ENCODE measurements around the gene MED13.

The MED13 gene

DNA sequence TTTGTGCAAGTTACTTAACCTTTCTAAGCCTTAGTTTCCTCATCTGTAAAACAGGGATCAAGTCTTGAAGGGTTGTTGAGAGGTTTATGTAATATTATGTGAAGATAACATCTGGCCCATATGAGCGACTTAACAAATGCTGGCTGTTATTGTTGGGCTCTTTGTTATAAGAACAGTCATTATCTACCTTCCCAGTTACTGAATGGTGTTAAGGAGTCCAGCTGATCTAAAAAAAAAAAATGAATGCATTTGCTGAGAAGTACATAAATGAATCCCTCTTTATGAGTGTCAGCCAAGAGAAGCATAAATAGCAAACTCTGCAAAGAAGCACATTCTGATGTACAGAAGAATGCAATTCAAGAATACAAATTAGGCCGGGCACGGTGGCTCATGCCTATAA, 24.3 kb upstream of the MED13 start:
- no peak overlapping the region for H3K27ac ChIP-seq (ENCODE audit: insufficient read depth in 1 of 2, low read depth in 1 of 2, low read length in 2 of 2, poor library complexity in 1 of 2, severe bottlenecking in 2 of 2)
- H3K27me3 ChIP-seq (replicated peaks in 2 of 5; ENCODE audit: control insufficient read depth in 4 of 5, insufficient read depth in 5 of 5, low read length in 4 of 5): no peaks in the 10 kb centered on the region
- no peaks in the 10 kb centered on the region for H3K9me3 ChIP-seq (ENCODE audit: control extremely low read depth in 1 of 5, control insufficient read depth in 4 of 5, insufficient read depth in 2 of 5, low read depth in 1 of 5, low read length in 4 of 5)
- POLR2A ChIA-PET: no interaction called here
- H3K36me3 ChIP-seq (ENCODE audit: control insufficient read depth in 4 of 4, insufficient read depth in 4 of 4, low read length in 3 of 4): no peaks in the 10 kb centered on the region
- DNase-seq: no peak
- CTCF ChIA-PET: interaction anchor here (1.3 kb wide), 1 partner anchor 20 kb away, joined by 4 read pairs; no protein-coding TSS in a partner anchor
- H3K4me3 ChIP-seq (ENCODE audit: control insufficient read depth in 1 of 7, extremely low read depth in 1 of 7, insufficient read depth in 4 of 7, low read depth in 2 of 7, low read length in 6 of 7): no peak overlapping the region
- no peaks in the 10 kb centered on the region for H3K4me1 ChIP-seq (ENCODE audit: control extremely low read depth in 1 of 4, control insufficient read depth in 4 of 4, insufficient read depth in 4 of 4, low read length in 3 of 4)
- 100% methylated on average over 2 of the region's 3 CpGs for WGBS (ENCODE audit: insufficient coverage)

DNA sequence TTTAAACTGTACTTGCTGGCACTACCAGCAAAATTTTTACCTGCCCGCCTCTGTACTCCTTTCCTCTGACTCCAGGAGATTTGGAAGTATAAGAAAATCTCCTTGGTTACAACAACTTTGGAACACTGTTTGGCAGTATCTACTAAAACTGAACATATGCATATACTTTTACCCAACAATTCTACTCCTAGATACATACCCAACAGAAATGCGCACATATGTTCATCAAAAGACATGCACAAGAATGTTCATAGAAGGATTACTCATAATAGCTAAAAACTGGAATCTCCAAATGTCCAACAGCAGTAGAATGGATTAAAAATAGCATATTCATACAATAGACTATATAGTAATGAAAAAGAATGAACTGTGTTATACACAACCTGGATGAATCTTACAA, 21.7 kb upstream of the MED13 start:
- ChIA-PET CTCF (interaction anchor here (0.7 kb wide), 1 partner anchor 93 kb away, joined by 3 read pairs; no protein-coding TSS in a partner anchor), POLR2A (no interaction called here)
- H3K27me3 ChIP-seq (replicated peaks in 2 of 5; ENCODE audit: control insufficient read depth in 4 of 5, insufficient read depth in 5 of 5, low read length in 4 of 5): no peaks in the 10 kb centered on the region
- no peak for DNase-seq
- no peaks in the 10 kb centered on the region for H3K9me3 ChIP-seq (ENCODE audit: control extremely low read depth in 1 of 5, control insufficient read depth in 4 of 5, insufficient read depth in 2 of 5, low read depth in 1 of 5, low read length in 4 of 5)
- no peaks in the 10 kb centered on the region for H3K4me1 ChIP-seq (ENCODE audit: control extremely low read depth in 1 of 4, control insufficient read depth in 4 of 4, insufficient read depth in 4 of 4, low read length in 3 of 4)
- H3K27ac ChIP-seq (ENCODE audit: insufficient read depth in 1 of 2, low read depth in 1 of 2, low read length in 2 of 2, poor library complexity in 1 of 2, severe bottlenecking in 2 of 2): no peak overlapping the region
- WGBS (ENCODE audit: insufficient coverage): 100% methylated on average over 1 of the region's 2 CpGs
- no peaks in the 10 kb centered on the region for H3K36me3 ChIP-seq (ENCODE audit: control insufficient read depth in 4 of 4, insufficient read depth in 4 of 4, low read length in 3 of 4)
- H3K4me3 ChIP-seq (ENCODE audit: control insufficient read depth in 1 of 7, extremely low read depth in 1 of 7, insufficient read depth in 4 of 7, low read depth in 2 of 7, low read length in 6 of 7): no peak overlapping the region

DNA sequence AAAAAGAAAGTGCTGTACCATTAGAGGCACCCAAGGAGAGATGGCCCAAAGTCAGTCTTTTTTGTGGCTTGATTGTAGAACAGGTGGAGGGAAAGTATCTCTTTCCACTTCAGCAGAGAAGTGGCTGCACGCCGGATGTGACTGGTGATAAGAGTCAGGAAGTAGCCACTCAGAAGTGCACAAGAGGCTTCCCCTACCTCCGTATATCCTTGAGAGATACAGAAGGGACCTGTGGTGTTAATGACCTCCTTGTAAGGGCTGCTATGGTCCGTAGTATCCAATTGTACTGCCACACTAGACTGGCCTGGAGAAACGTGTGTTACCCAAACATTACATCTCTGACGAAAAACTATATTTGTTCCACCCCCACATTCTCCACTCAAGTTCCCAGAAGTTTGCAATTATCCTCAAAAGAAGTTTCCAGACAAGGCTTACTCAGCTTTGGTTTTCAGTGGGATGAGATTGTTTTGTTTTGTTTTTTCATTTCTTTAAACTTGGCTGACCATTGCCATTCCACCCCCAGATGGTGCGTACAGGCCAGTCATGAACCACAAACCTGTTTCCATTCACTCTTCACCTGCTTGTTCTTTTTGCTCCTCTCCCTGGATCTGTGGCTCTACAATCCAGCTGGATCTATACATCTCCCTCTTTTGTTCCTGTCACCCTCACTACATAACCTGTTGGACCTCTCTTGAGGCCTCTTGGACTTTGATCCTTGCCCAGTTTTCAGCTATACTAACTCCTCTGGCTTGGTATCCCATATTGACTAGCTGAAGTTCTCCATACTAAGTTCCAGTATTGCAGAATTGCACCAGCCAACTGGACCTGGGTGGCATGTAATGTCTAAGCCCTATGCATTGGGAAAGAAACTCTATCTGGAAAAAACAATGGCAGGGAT, 20.7 kb upstream of the MED13 start:
- Histone ChIP-seq H3K27ac (ENCODE audit: insufficient read depth in 1 of 2, low read depth in 1 of 2, low read length in 2 of 2, poor library complexity in 1 of 2, severe bottlenecking in 2 of 2) (no peak overlapping the region), H3K4me1 (ENCODE audit: control extremely low read depth in 1 of 4, control insufficient read depth in 4 of 4, insufficient read depth in 4 of 4, low read length in 3 of 4) (no peaks in the 10 kb centered on the region), H3K27me3 (replicated peaks in 2 of 5; ENCODE audit: control insufficient read depth in 4 of 5, insufficient read depth in 5 of 5, low read length in 4 of 5) (no peaks in the 10 kb centered on the region), H3K36me3 (ENCODE audit: control insufficient read depth in 4 of 4, insufficient read depth in 4 of 4, low read length in 3 of 4) (no peaks in the 10 kb centered on the region), H3K9me3 (ENCODE audit: control extremely low read depth in 1 of 5, control insufficient read depth in 4 of 5, insufficient read depth in 2 of 5, low read depth in 1 of 5, low read length in 4 of 5) (no peaks in the 10 kb centered on the region), H3K4me3 (ENCODE audit: control insufficient read depth in 1 of 7, extremely low read depth in 1 of 7, insufficient read depth in 4 of 7, low read depth in 2 of 7, low read length in 6 of 7) (no peak overlapping the region)
- POLR2A ChIA-PET: no interaction called here
- no peak for DNase-seq
- CTCF ChIA-PET: no interaction called here
- 50% methylated on average over 4 of the region's 7 CpGs for WGBS (ENCODE audit: insufficient coverage)

DNA sequence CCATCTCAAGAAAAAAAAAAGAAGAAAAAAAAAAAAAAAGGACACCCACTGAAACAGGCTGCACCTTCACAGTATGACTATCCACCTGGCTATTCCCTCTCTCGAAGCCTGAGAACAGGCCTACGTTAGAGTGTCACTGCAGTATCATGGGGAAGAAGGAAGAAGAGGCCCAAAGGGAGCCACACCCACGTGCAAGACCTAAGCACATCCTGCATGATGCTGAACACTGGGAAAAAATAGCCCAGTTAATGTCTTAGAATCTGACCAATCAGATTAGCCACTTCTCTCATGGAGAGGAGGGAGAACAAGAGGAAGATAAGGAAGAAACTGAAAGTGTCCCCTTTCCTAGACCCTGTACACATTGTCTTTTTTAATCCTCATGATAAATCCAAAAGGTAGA, 19.5 kb upstream of the MED13 start:
- CTCF ChIA-PET: no interaction called here
- no peak overlapping the region for H3K27ac ChIP-seq (ENCODE audit: insufficient read depth in 1 of 2, low read depth in 1 of 2, low read length in 2 of 2, poor library complexity in 1 of 2, severe bottlenecking in 2 of 2)
- POLR2A ChIA-PET: no interaction called here
- no peaks in the 10 kb centered on the region for H3K27me3 ChIP-seq (replicated peaks in 2 of 5; ENCODE audit: control insufficient read depth in 4 of 5, insufficient read depth in 5 of 5, low read length in 4 of 5)
- DNase-seq: no peak
- H3K36me3 ChIP-seq (ENCODE audit: control insufficient read depth in 4 of 4, insufficient read depth in 4 of 4, low read length in 3 of 4): no peaks in the 10 kb centered on the region
- no peak overlapping the region for H3K4me3 ChIP-seq (ENCODE audit: control insufficient read depth in 1 of 7, extremely low read depth in 1 of 7, insufficient read depth in 4 of 7, low read depth in 2 of 7, low read length in 6 of 7)
- H3K4me1 ChIP-seq (ENCODE audit: control extremely low read depth in 1 of 4, control insufficient read depth in 4 of 4, insufficient read depth in 4 of 4, low read length in 3 of 4): no peaks in the 10 kb centered on the region
- H3K9me3 ChIP-seq (ENCODE audit: control extremely low read depth in 1 of 5, control insufficient read depth in 4 of 5, insufficient read depth in 2 of 5, low read depth in 1 of 5, low read length in 4 of 5): no peaks in the 10 kb centered on the region
- WGBS (ENCODE audit: insufficient coverage): 86% methylated on average over 2 of the region's 3 CpGs

DNA sequence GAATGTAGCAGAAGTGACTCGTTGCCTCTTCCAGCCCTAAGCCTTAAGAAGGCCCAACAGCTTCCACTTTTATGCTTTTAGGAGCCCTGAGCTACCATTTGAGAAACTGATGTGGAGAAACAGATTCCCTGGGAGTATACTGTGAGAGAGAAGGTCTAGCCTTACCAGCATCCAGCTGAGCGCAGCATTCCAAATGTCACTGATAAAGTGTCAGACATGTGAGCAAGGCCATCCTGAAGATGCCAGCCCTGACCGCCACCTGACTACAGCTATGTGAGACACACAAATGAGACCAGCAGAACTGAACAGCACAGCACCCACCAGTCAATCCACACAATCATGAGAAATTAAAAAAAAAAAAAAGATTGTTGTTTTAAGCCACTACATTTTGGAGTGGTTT, 18.6 kb upstream of the MED13 start:
- no peak for DNase-seq
- WGBS (ENCODE audit: insufficient coverage): 96% methylated on average over 3 of the region's 3 CpGs
- Histone ChIP-seq H3K4me3 (ENCODE audit: control insufficient read depth in 1 of 7, extremely low read depth in 1 of 7, insufficient read depth in 4 of 7, low read depth in 2 of 7, low read length in 6 of 7) (no peak overlapping the region), H3K27me3 (replicated peaks in 2 of 5; ENCODE audit: control insufficient read depth in 4 of 5, insufficient read depth in 5 of 5, low read length in 4 of 5) (no peaks in the 10 kb centered on the region), H3K27ac (ENCODE audit: insufficient read depth in 1 of 2, low read depth in 1 of 2, low read length in 2 of 2, poor library complexity in 1 of 2, severe bottlenecking in 2 of 2) (no peak overlapping the region), H3K36me3 (ENCODE audit: control insufficient read depth in 4 of 4, insufficient read depth in 4 of 4, low read length in 3 of 4) (no peaks in the 10 kb centered on the region), H3K4me1 (ENCODE audit: control extremely low read depth in 1 of 4, control insufficient read depth in 4 of 4, insufficient read depth in 4 of 4, low read length in 3 of 4) (no peaks in the 10 kb centered on the region), H3K9me3 (ENCODE audit: control extremely low read depth in 1 of 5, control insufficient read depth in 4 of 5, insufficient read depth in 2 of 5, low read depth in 1 of 5, low read length in 4 of 5) (no peaks in the 10 kb centered on the region)
- ChIA-PET POLR2A (no interaction called here), CTCF (no interaction called here)

DNA sequence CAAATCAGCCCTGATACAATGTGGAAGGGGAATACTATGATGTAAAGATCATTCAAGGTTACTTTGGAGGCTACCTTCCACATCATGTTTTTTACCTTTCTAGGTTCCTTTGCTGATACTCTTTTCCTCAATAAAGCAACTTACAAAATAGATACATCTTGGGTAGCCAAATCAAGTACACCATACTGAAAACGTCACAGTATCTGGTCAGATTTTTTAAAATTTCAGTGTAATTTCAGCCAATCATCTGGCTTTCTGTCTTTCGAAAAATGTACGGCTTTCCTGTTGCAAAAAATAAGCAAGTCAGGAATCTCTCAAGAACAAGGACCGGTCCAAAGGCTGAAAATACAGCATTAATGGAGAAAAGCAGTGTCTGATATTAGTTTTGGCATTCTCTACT, 15.6 kb upstream of the MED13 start:
- H3K27ac ChIP-seq (ENCODE audit: insufficient read depth in 1 of 2, low read depth in 1 of 2, low read length in 2 of 2, poor library complexity in 1 of 2, severe bottlenecking in 2 of 2): no peak overlapping the region
- 90% methylated on average over 4 of the region's 4 CpGs for WGBS (ENCODE audit: insufficient coverage)
- ChIA-PET CTCF (no interaction called here), POLR2A (no interaction called here)
- no peaks in the 10 kb centered on the region for H3K36me3 ChIP-seq (ENCODE audit: control insufficient read depth in 4 of 4, insufficient read depth in 4 of 4, low read length in 3 of 4)
- H3K4me1 ChIP-seq (ENCODE audit: control extremely low read depth in 1 of 4, control insufficient read depth in 4 of 4, insufficient read depth in 4 of 4, low read length in 3 of 4): no peaks in the 10 kb centered on the region
- no peak overlapping the region for H3K4me3 ChIP-seq (ENCODE audit: control insufficient read depth in 1 of 7, extremely low read depth in 1 of 7, insufficient read depth in 4 of 7, low read depth in 2 of 7, low read length in 6 of 7)
- no peak for DNase-seq
- H3K27me3 ChIP-seq (replicated peaks in 2 of 5; ENCODE audit: control insufficient read depth in 4 of 5, insufficient read depth in 5 of 5, low read length in 4 of 5): peaks cover 0 to 2% (median 0%) of the 10 kb centered on the region in 5 experiments
- H3K9me3 ChIP-seq (ENCODE audit: control extremely low read depth in 1 of 5, control insufficient read depth in 4 of 5, insufficient read depth in 2 of 5, low read depth in 1 of 5, low read length in 4 of 5): no peaks in the 10 kb centered on the region

DNA sequence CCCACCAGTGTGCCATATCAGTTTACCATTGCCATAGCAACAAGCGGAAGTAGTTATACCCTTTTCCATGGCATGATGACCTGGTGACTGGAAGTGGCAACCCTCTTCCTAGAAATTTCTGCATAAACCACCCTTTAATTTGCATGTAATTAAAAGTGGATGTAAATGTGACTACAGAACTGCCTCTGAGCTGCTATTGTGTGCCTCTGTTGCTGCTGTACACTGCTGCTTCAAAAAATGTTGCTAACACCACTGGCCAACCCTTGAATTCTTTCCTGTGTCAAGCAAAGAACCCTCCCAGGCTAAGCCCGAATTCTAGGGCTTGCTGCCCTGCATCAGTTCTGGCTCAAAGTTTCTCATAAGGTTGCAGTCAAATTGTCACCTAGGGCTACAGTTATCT, 12.9 kb upstream of the MED13 start:
- ChIA-PET POLR2A (no interaction called here), CTCF (interaction anchor here (0.6 to 1.6 kb wide), 2 partner anchors 14 to 18 kb away, joined by 3 read pairs; no protein-coding TSS in a partner anchor)
- DNase-seq: no peak
- 100% methylated on average over 2 of the region's 2 CpGs for WGBS (ENCODE audit: insufficient coverage)
- Histone ChIP-seq H3K27ac (ENCODE audit: insufficient read depth in 1 of 2, low read depth in 1 of 2, low read length in 2 of 2, poor library complexity in 1 of 2, severe bottlenecking in 2 of 2) (no peak overlapping the region), H3K4me1 (ENCODE audit: control extremely low read depth in 1 of 4, control insufficient read depth in 4 of 4, insufficient read depth in 4 of 4, low read length in 3 of 4) (no peaks in the 10 kb centered on the region), H3K27me3 (replicated peaks in 2 of 5; ENCODE audit: control insufficient read depth in 4 of 5, insufficient read depth in 5 of 5, low read length in 4 of 5) (peaks cover 0 to 2% (median 0%) of the 10 kb centered on the region in 5 experiments), H3K36me3 (ENCODE audit: control insufficient read depth in 4 of 4, insufficient read depth in 4 of 4, low read length in 3 of 4) (no peaks in the 10 kb centered on the region), H3K9me3 (ENCODE audit: control extremely low read depth in 1 of 5, control insufficient read depth in 4 of 5, insufficient read depth in 2 of 5, low read depth in 1 of 5, low read length in 4 of 5) (no peaks in the 10 kb centered on the region), H3K4me3 (ENCODE audit: control insufficient read depth in 1 of 7, extremely low read depth in 1 of 7, insufficient read depth in 4 of 7, low read depth in 2 of 7, low read length in 6 of 7) (no peak overlapping the region)
